HG02885 (cell line): ENCODE data around the gene ZNF511.
"Not testable (repeated sequence)": the region's sequence is repeated elsewhere in the genome, so short reads cannot be mapped to it uniquely, and the experiment has no call there.

Experiments
- ATAC-seq: cut with Tn5 transposase; IDR thresholded peaks from one replicate; pipeline ENCODE4 v1.9.1; 2021; ENCODE audit warnings: mild to moderate bottlenecking; ENCODE audit not compliant: unreplicated experiment, poor library complexity

The ZNF511 gene

DNA sequence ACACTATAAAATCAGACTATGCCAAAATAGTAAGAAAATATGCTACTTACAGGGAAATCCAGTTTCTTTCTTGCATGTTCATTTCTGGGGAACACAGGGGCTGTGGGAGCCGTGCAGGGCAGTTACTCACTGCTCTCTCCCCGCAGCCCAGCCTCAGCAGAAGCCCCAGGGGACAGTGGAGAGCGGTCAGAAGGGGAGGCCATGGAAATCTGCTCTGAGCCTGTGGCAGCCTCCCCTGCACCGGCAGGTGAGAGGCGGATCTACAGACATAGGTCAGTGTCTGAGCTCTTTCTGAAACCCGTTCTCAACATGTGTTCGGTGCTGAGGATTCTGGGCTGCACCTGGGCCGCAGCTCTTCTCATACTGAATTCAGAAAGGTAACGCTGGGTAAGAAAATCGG lies 2.9 kb downstream of the ZNF511 start:
- ATAC-seq, result no peak

DNA sequence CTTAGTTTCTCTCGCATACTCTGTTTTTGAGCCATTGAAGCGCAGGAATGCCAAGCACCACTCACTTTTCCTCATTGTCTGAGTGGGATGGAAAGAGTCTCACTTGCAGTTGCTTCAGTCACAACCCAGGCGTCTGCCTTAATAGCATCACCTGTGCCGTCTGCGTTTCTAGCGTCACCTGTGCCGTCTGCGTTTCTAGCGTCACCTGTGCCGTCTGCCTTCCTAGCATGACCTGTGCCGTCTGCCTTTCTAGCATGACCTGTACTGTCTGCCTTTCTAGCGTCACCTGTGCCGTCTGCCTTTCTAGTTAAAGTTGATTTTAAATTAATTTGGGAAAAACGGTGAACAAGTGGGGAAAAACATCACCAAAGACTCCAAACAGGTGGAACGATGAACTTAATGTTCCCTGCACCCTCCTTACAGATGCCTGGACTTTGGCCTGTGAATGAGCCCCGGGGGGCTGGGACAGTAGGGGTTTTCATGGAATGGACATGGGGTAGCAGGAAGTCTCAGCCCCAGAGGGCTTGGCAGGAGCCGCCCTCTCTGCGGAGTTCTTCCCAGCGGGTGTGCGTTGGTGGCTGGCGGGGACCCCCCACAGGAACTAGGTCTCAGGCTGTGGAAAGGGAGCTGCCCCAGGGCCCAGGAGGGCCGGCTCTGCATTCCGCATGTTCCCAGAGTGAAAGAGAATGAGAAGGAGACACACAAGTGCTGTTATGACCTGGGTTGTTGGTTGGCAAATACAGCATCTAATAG lies 3.5 kb downstream of the ZNF511 start:
- no peak for ATAC-seq

- ATAC-seq, result no peak
These were observed 4.0 kb downstream of the ZNF511 start for GRCh38 chr10:133312769-133313145.

DNA sequence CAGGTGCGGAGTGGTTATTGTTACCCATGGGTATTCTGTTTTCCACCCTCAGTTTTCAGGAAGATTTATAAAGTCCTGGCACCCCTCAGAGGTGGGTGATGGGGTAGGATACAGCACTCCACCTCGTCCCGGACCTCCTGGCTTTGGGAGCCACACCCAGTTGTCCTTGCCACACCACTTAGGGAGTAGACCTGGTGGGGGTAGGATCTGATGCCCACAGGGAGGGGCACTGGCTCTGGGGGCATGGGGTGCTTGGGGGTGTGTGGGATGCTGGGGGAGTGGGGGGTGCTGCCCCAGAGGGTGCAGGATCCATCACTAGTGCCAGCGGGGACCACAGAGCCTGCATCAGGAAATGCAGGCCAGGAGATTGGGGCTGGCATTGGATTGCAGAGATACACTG lies 4.5 kb downstream of the ZNF511 start:
- no peak for ATAC-seq

DNA sequence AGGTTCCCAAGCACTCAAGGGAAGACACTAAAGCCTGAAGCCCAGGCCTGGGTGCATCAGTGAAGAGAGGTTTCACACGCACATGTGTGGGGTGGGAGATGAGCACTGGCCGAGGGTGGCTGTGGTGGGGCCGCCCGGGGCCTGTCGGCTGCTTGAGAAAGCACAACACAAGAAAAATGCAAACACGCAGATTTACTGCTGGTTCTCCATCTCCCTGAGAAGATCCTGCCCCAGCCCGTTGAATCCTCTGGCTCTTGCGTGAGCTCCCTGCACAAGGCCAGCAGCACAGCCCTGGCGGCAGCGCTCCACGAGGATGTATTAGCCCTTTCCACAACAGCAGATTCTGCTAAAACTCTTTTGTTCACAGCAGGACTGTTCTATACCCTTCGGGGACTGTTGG lies 6.2 kb downstream of the ZNF511 start:
- no peak for ATAC-seq

- no peak for ATAC-seq
These were observed 7.1 kb downstream of the ZNF511 start for GRCh38 chr10:133315847-133316246.

GRCh38 chr10:133316266-133316665 lies 7.6 kb downstream of the ZNF511 start:
- ATAC-seq, result no peak

DNA sequence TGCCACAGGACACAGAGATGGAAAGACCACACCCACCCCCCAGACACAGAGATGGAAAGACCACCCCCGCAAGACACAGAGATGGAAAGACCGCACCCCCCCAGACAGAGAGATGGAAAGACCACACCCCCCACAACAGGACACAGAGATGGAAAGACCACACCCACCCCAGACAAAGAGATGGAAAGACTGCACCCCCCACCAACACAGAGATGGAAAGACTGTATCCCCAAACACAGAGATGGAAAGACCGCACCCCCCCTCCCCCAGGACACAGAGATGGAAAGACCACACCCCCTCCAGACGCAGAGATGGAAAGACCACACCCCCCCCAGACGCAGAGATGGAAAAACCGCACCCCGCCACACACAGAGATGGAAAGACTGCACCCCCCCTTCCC lies 8.0 kb downstream of the ZNF511 start:
- ATAC-seq, result no peak

DNA sequence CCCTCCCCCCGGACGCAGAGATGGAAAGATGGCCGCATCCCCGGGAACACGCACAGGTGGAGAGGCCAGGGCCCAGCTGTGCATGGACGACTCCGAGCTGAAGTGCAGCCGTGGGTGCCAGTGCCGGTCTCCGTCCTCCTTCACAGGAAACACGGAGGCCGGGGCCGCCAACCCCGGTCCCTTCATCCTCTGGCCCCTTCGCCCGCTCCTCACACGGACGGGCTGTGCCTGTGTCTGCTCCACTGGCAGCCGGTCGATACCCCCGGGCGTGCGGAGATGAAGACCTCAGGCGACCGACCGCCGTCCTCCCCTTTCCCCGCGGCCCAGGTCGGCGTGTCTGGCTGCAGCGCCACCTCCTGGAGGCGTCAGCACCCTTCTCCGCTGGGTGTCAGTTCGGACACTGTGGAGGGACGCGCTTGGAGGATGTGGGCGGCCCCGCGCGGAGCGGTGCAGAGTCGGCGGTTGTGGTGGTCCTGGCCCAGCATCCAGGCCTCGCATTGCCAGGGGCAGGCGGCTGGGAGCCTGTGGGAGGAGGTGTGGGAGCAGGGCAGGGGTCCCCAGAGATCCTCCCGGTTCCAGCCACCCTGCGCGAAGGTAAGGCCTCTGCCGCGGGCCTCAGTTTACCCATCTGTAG lies 9.9 kb downstream of the ZNF511 start:
- peak; percentile 76 for ATAC-seq

DNA sequence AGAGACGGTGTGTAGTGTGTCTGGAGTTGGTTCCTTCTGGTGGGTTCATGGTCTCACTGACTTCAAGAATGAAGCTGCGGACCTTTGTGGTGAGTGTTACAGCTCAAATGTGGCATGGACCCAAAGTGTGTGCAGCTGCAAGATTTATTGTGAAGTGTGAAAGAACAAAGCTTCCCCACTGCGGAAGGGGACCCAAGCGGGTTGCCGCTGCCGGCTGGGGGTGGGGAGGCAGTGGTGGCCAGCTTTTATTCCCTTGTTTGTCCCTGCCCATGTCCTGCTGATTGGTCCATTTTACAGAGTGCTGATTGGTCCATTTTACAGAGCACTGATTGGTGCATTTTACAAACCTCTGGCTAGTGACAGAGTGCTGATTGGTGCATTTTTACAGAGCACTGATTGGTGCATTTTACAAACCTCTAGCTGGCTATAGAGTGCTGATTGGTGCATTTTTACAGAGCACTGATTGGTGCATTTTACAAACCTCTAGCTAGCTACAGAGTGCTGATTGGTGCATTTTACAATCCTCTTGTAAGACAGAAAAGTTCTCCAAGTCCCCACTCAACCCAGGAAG lies 12.2 kb downstream of the ZNF511 start:
- ATAC-seq, result not testable (repeated sequence)

DNA sequence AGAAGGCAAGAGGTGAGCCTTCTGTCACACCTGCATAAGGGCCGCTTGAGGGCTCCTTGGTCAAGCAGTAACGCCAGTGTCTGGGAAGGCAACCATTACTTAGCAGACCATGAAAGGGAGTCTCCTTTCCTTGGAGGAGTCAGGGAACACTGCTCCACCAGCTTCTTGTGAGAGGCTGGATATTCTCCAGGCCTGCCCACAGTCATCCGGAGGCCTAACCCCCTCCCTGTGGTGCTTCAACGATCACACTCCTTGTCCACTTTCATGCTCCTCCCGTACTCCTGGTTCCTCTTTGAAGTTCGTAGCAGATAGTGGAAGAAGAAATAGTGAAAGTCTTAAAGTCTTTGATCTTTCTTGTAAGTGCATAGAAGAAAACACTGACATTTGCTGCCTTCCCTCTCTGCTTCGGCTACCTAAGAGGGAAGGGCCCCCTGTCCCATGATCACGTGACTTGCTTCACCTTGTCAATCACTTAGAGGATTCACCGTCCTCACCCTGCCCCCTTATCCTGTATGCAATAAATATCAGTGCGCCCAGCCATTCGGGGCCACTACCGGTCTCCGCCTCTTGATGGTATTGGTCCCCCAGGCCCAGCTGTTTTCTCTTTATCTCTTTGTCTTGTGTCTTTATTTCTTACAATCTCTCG lies 13.5 kb downstream of the ZNF511 start:
- ATAC-seq, result not testable (repeated sequence)

DNA sequence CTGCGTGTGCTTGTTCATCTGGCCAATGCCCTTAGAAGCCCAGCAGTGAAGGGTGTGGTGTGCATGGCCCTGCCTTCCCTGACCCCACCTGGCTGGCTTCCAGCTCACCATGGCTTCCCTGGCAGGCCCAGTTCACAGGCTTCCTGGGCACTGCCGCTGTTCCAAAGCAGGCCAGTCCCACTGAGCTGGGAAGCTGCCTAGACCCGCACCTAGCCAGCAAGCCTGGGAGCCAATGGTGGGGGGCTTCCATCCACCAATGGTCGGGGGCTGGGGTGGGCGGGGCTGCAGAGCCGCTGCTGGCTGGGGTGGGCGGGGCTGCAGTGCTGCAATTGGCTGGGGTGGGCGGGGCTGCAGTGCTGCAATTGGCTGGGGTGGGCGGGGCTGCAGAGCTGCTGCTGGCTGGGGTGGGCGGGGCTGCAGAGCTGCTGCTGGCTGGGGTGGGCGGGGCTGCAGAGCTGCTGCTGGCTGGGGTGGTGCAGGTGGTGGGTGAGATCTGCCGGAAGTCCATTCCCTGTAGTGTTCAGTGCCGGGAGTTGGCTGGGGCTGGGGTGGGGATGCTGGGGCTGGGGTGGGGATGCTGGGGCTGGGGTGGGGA lies 15.6 kb downstream of the ZNF511 start:
- ATAC-seq, result peak; percentile 54

- no peak for ATAC-seq
These were observed 16.1 kb downstream of the ZNF511 start for GRCh38 chr10:133324857-133325260.

GRCh38 chr10:133325440-133326222 lies 16.9 kb downstream of the ZNF511 start:
- ATAC-seq, result no peak

GRCh38 chr10:133326223-133326551 lies 17.5 kb downstream of the ZNF511 start:
- ATAC-seq, result no peak

DNA sequence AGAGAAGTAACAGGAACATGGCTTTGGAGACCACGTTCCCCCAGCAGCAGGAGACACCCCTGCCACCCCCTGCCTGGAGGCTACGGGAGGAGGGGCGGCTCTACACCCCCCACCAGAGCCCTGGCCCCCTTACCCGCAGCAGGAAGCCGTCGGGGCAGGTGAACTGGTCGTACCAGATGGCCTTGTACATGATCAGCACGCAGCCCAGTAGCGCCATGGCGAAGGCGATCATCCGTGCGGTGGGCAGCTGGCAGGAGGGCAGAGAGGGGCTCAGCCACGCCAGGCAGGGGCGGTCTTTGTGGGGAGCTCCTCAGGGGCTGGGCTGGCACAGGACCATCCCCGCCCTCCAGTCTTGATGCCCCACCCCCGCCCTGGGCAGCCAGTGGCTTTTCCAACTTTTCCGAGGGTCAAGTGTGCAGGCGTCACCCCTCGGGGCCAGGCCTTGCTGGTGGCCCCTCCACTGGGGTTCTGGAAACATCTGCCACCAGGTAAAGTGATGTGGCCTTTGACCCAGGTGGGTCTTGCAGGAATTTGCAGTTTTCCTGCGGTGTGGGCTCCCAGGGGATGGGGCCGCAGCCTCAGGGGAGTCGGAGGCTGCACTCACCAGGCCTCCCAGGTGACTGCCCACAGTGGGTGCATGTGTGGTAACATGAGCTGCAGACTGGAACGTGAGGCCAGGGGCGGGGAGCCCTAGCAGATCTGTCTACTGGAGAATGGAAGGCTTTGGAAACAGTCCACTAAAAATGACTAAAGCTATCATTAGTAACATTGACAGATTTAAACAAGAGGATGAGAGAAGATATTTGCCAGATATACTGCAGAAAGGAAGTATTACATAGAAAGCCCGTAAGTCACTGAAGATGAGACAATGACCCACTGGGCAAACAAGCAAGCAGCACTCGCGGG lies 18.3 kb downstream of the ZNF511 start:
- ATAC-seq, result no peak

DNA sequence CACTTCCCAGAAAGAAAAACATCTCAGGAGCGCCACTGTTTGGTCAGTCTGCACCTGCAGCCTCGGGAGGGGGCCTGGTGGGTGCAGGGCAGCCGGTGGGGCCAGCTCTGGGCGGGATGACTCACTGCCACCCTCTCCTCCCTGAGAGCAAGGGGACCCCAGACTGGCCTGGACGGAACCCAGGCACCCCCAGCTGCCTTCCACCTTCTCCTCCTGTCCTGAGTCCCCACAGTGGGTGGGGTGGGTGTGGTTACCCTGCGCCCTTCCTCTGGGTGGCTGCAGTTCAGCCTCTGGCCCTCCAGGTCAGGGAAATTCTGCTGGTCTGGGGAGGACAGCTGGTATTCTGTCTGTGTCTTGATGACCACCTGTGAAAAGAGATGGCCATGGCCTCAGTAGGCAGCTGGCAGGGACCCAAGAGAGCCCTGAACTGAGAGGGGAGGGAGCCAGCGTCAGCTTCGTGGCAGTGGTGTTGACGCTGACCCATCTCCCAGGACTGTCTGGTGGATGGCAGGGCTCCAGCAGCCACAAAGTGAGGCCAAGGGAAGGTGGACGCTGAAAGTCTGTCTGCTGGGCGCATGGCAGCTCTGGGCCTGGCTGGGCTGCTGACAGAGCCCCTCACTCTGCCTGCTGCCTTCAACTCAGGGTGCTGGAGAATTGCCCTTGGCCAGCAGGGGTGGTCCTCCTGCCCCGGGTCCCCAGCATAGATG lies 19.1 kb downstream of the ZNF511 start:
- no peak for ATAC-seq
